ENCODE data around the gene GRHL1.

- TF ChIP-seq GATA2 (IDR thresholded peaks at IDR 0.05; ENCODE audit: low read depth, low read length) (no peak), GATA3 (IDR thresholded peaks at IDR 0.05; ENCODE audit: low read depth, low read length) (no peak)
These were observed 97.1 kb downstream of the GRHL1 start for GRCh38 chr2:10048501-10049171.
